ENCODE data around the gene BDH1.

BDH1 gene

DNA sequence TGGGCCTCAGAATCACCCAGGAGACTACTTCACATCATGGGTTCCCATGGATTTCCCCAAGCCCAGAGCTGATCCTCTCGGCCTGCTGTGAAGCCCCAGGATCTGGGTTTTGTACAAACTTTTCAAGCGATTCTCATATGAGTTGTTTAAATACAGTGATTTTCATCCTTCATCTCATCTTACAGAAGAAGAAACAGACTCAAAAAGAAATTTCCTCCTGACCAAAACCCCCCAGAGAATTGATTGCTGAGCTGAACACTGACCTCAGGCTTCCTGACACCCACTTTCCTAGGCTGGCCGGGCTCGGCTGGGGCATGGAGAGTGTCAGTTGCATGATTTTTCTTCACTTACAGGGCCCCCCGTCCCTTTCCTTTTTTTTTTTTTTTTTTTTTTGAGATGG is 60.3 kb downstream of the BDH1 start:
- H3K27ac ChIP-seq (ENCODE audit: low read length) = no peak overlapping the region
- TF ChIP-seq EZH2phosphoT487 (IDR thresholded peaks at IDR 0.05; ENCODE audit: low read depth) (no peak), CTCF (IDR thresholded peaks at IDR 0.05; ENCODE audit: low read depth, low read length) (no peak)
- H3K79me2 ChIP-seq (ENCODE audit: low read length) = no peaks in the 10 kb centered on the region
- no peak overlapping the region for H3K9ac ChIP-seq (ENCODE audit: low read length)
- H3K4me1 ChIP-seq (ENCODE audit: low read length) = no peaks in the 10 kb centered on the region
- no peak overlapping the region for H3K4me3 ChIP-seq (ENCODE audit: low read length)
- no peak overlapping the region for H2AFZ ChIP-seq (ENCODE audit: low read depth, low read length)
- H3K27me3 ChIP-seq (ENCODE audit: low read depth, low read length) = no peaks in the 10 kb centered on the region
- H3K9me3 ChIP-seq (ENCODE audit: insufficient read depth, low read length) = no peaks in the 10 kb centered on the region
- H4K20me1 ChIP-seq (ENCODE audit: insufficient read depth, low read length) = no peaks in the 10 kb centered on the region
- no peaks in the 10 kb centered on the region for H3K36me3 ChIP-seq (replicated peaks; ENCODE audit: low read depth, low read length)
- H3K4me2 ChIP-seq (ENCODE audit: low read length) = no peak overlapping the region

DNA sequence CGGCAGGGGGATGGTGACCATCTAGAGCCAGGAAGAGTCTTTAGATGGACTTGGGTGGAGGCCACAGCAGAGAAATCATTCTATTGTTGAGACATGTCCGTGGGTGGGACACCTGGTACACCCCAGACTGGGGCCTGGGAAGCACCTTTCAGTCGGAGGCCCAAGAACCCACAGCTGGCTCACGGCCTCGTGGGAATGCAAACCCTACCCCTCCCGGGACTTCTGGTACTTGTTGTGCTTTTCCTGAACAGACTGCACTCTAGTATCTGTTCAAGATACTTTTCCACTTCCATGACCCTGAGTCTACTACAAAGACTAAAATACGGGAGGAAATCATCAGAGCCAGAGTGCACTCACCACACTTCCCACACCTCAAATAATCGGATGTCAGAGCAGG is 60.7 kb downstream of the BDH1 start:
- no peak overlapping the region for H3K4me2 ChIP-seq (ENCODE audit: low read length)
- H3K27ac ChIP-seq (ENCODE audit: low read length) = no peak overlapping the region
- H3K9ac ChIP-seq (ENCODE audit: low read length) = no peak overlapping the region

DNA sequence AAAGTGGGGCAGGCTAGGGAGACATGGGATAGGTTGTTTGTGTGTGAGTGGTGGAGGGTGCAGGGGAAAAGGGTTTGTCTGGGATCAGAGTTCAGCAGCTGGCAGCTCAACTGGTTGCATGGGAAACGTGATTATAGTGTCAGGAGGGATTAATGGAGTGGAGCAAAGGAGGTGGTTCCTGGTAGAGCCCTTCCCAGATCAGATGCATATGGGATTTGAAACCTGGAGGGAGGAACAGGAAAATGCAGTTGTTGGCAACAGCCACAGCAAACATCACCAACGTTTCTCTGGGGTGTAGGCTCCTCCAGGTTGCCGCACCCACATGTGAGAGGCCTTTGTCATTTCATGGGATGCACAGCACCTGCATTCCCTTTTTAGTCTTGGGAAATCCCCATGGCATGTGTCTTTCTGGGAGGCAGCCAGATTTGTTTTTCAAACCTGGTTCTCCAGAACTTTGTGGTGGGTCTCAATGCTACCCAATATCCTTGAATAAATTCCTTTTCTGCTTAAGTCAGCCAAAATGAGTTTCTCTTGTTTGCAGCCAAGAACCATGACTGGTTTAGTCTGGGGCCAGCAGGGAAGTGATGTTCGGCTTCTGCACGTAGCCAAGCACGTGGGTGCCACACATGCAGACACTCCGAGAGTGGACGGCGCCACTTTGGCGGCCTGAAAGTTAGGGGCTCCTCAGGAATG is 61.3 kb downstream of the BDH1 start:
- Histone ChIP-seq H3K4me1 (ENCODE audit: low read length) (no peaks in the 10 kb centered on the region), H2AFZ (ENCODE audit: low read depth, low read length) (no peak overlapping the region), H3K36me3 (replicated peaks; ENCODE audit: low read depth, low read length) (no peaks in the 10 kb centered on the region), H3K79me2 (ENCODE audit: low read length) (no peaks in the 10 kb centered on the region), H3K9ac (ENCODE audit: low read length) (no peak overlapping the region), H3K27me3 (ENCODE audit: low read depth, low read length) (no peaks in the 10 kb centered on the region), H3K27ac (ENCODE audit: low read length) (no peak overlapping the region), H4K20me1 (ENCODE audit: insufficient read depth, low read length) (no peaks in the 10 kb centered on the region), H3K4me3 (ENCODE audit: low read length) (no peak overlapping the region), H3K4me2 (ENCODE audit: low read length) (no peak overlapping the region), H3K9me3 (ENCODE audit: insufficient read depth, low read length) (no peaks in the 10 kb centered on the region)
- TF ChIP-seq EZH2phosphoT487 (IDR thresholded peaks at IDR 0.05; ENCODE audit: low read depth) = no peak
- no peak for TF ChIP-seq CTCF (IDR thresholded peaks at IDR 0.05; ENCODE audit: low read depth, low read length)

More for the DNA sequence above, 60.7 kb downstream of the BDH1 start:
- no peak overlapping the region for H3K4me3 ChIP-seq (ENCODE audit: low read length)
- TF ChIP-seq CTCF (IDR thresholded peaks at IDR 0.05; ENCODE audit: low read depth, low read length) (no peak), EZH2phosphoT487 (IDR thresholded peaks at IDR 0.05; ENCODE audit: low read depth) (no peak)
- no peaks in the 10 kb centered on the region for H3K9me3 ChIP-seq (ENCODE audit: insufficient read depth, low read length)
- no peaks in the 10 kb centered on the region for H3K79me2 ChIP-seq (ENCODE audit: low read length)
- no peaks in the 10 kb centered on the region for H3K36me3 ChIP-seq (replicated peaks; ENCODE audit: low read depth, low read length)
- no peaks in the 10 kb centered on the region for H3K4me1 ChIP-seq (ENCODE audit: low read length)
- no peak overlapping the region for H2AFZ ChIP-seq (ENCODE audit: low read depth, low read length)
- H3K27me3 ChIP-seq (ENCODE audit: low read depth, low read length) = no peaks in the 10 kb centered on the region
- no peaks in the 10 kb centered on the region for H4K20me1 ChIP-seq (ENCODE audit: insufficient read depth, low read length)

GRCh38 chr3:197493049-197493448 is 62.7 kb downstream of the BDH1 start:
- Histone ChIP-seq H3K36me3 (replicated peaks; ENCODE audit: low read depth, low read length) (no peaks in the 10 kb centered on the region), H3K4me2 (ENCODE audit: low read length) (no peak overlapping the region), H3K27me3 (ENCODE audit: low read depth, low read length) (no peaks in the 10 kb centered on the region), H3K9ac (ENCODE audit: low read length) (no peak overlapping the region), H3K9me3 (ENCODE audit: insufficient read depth, low read length) (no peaks in the 10 kb centered on the region), H3K4me1 (ENCODE audit: low read length) (no peaks in the 10 kb centered on the region), H2AFZ (ENCODE audit: low read depth, low read length) (no peak overlapping the region), H3K27ac (ENCODE audit: low read length) (no peak overlapping the region), H3K4me3 (ENCODE audit: low read length) (no peak overlapping the region), H3K79me2 (ENCODE audit: low read length) (no peaks in the 10 kb centered on the region), H4K20me1 (ENCODE audit: insufficient read depth, low read length) (no peaks in the 10 kb centered on the region)
- TF ChIP-seq CTCF (IDR thresholded peaks at IDR 0.05; ENCODE audit: low read depth, low read length) (no peak), EZH2phosphoT487 (IDR thresholded peaks at IDR 0.05; ENCODE audit: low read depth) (no peak)

Data from OCI-LY3 (cell line).